Vagina (tissue), 2 donors: ENCODE results near the gene EHBP1.

Experiments used
- CTCF ChIP-seq, 3 experiments: fragments of 450-650 bp in 2 of 3; fragments of 200-600 bp in 1 of 3; sonication (generic) in 1 of 3; IDR thresholded peaks; one replicate each; pipeline ENCODE4 v1.5.1; 2017 to 2019; ENCODE audit warnings: antibody characterized with exemption in 3 of 3, mild to moderate bottlenecking in 2 of 3, moderate library complexity in 2 of 3
- POLR2A ChIP-seq, 2 donors: fragments of 450-650 bp; IDR thresholded peaks; one replicate each; pipeline ENCODE4 v1.6.1; 2017; ENCODE audit warnings: antibody characterized with exemption in 2 of 2, mild to moderate bottlenecking in 2 of 2, moderate library complexity in 2 of 2
- POLR2AphosphoS5 ChIP-seq, 2 donors: sonication (generic); formaldehyde crosslinking; IDR thresholded peaks; one replicate each; pipeline ENCODE4 v1.9.0; 2017; ENCODE audit warnings: antibody characterized with exemption in 2 of 2, mild to moderate bottlenecking in 2 of 2, low read depth in 1 of 2; ENCODE audit not compliant: insufficient read depth in 1 of 2

GRCh38 chr2:62923242-62923641 lies 217.7 kb downstream of the EHBP1 start:
- TF ChIP-seq CTCF (IDR thresholded peaks at IDR 0.05): no peak
- no peak for TF ChIP-seq POLR2AphosphoS5 (IDR thresholded peaks at IDR 0.05; ENCODE audit: insufficient read depth in 1 of 2, low read depth in 1 of 2)
- no peak for TF ChIP-seq POLR2A (IDR thresholded peaks at IDR 0.05)
